Measurements from ENCODE around the gene SUGCT. TPM values are rescaled to one million over a fixed set of nuclear protein-coding genes. Genes with fewer than 3 reads are reported as not detected.
A peak's percentile ranks its signal among the peaks of the same experiment; 100 is the strongest.

SUGCT gene
- total RNA-seq, 1 experiment from 2014 or later = 1.5 TPM

DNA sequence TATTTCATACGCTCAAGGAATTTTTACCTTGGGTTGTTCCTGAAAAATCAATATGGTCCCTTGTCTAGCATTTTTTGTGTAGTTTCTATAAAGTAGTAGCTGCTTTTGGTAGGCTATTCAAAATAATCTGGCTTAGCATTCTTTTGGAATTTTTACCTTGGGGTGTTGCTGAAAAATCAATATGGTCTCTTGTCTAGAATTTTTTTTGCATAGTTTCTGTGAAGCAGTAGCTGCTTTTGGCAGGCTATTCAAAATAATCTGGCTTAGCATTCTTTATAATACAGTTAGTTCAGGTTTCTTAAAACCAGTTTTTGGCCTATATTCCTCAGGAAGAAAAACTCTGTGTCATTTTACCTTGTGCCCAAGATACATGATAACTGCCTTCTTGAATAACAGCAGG is 301.9 kb downstream of the SUGCT start:
- Histone ChIP-seq H3K27me3 (no peaks in the 10 kb centered on the region), H3K36me3 (no peaks in the 10 kb centered on the region), H3K4me3 (no peak overlapping the region), H3K9me3 (peaks cover 6% of the 10 kb centered on the region)
- no peak for DNase-seq

DNA sequence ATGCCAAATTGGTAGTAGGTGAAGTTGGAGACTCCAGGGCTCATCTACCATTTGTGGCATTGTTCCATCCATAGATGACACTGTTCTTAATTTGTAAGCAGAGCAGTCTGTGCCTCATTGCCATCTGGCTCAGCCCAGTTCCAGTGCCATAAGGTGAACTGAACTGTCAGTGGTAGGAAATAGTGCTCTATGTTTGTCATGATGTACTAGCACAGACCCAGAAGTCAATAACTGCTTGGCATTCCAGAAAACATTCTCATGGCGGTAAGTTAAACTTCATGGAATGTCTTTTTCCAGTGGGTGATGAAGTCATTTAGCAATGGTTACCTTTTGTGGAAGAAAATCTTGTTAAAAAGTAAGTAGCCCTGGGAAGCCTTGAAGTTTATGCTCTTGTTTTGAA is 302.7 kb downstream of the SUGCT start:
- no peaks in the 10 kb centered on the region for H3K36me3 ChIP-seq
- DNase-seq = peak; percentile 56
- H3K27me3 ChIP-seq = no peaks in the 10 kb centered on the region
- peaks cover 12% of the 10 kb centered on the region for H3K9me3 ChIP-seq
- no peak overlapping the region for H3K4me3 ChIP-seq

DNA sequence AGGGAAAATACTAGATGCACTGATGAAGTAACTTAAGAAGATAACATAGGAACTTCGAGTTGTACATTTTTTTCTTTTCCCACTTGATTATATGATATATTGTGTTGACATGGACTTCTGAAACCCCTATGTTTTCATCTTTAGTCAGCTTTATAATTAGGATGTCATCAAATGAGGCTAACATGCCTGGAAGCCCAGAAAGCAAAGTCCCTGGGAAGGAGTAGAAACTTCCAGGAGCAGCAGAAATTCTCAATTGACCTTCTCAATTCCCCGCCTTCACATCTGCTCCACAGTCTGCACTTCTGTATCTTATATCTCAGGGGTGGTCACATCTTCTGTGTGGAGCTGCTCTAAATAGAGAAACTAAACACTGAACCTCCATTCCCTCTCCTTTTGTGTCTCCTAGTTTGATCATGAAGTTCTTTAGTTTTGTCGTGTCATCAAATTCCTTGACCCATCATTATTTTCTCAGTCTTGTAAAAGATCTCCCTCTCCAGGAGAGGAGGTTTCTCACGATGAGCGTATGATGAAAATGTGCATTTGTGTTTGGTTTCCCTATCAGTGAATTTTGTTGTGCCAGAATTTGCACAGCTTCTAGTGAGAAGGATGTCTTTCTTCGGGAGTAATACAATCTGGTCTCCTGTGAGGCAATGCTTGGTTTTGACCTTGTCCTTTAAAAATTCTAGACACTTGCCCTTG is 303.3 kb downstream of the SUGCT start:
- H3K9me3 ChIP-seq = peaks cover 12% of the 10 kb centered on the region
- H3K36me3 ChIP-seq = no peaks in the 10 kb centered on the region
- H3K4me3 ChIP-seq = no peak overlapping the region
- DNase-seq = no peak
- no peaks in the 10 kb centered on the region for H3K27me3 ChIP-seq

GRCh38 chr7:40439686-40440085 is 304.9 kb downstream of the SUGCT start:
- no peaks in the 10 kb centered on the region for H3K36me3 ChIP-seq
- H3K27me3 ChIP-seq = no peaks in the 10 kb centered on the region
- peaks cover 12% of the 10 kb centered on the region for H3K9me3 ChIP-seq
- DNase-seq = no peak
- no peak overlapping the region for H3K4me3 ChIP-seq

DNA sequence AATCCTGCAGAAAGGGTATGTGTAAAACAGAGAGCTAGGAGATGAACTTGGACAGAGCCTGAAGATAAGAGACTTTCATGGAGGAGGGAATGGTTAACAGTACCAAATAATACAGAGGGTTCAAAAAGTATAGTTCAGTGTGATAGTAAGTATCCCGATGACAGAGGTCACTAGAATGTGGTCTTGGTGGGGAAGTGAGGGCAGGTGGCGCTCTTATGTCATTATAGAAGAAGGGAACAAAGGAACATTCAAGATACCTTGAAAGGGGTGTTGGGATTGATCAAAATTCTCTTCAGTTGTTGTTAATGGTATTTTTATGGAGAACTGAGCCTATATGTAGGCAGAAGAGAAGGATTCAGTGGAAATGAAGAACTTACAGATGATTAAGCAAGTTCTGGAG is 312.5 kb downstream of the SUGCT start:
- H3K4me3 ChIP-seq = no peak overlapping the region
- no peak for DNase-seq
- H3K36me3 ChIP-seq = no peaks in the 10 kb centered on the region
- no peaks in the 10 kb centered on the region for H3K27me3 ChIP-seq
- H3K9me3 ChIP-seq = peaks cover 1% of the 10 kb centered on the region; the same call in 1 of the 2 replicates

DNA sequence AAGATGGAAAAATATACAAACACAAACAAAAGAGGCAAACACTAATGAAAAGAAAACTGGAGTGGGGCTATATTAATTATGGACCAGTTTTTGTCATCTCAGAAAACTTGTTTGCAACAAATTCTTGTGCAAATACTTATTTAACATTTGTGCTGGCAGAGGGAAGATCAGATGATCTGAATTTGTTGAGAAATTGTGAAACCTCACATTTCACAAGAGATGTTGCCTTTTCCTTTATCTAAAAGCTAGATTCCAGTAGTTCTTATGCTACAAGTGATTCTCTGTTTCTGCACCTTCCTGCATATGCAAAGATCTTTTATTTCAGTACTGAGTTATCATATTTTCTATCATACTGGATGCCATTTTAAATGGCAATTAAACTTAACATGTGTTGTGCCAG is 320.7 kb downstream of the SUGCT start:
- Histone ChIP-seq H3K4me3 (no peak overlapping the region), H3K27me3 (no peaks in the 10 kb centered on the region), H3K36me3 (no peaks in the 10 kb centered on the region), H3K9me3 (no peaks in the 10 kb centered on the region)
- no peak for DNase-seq

DNA sequence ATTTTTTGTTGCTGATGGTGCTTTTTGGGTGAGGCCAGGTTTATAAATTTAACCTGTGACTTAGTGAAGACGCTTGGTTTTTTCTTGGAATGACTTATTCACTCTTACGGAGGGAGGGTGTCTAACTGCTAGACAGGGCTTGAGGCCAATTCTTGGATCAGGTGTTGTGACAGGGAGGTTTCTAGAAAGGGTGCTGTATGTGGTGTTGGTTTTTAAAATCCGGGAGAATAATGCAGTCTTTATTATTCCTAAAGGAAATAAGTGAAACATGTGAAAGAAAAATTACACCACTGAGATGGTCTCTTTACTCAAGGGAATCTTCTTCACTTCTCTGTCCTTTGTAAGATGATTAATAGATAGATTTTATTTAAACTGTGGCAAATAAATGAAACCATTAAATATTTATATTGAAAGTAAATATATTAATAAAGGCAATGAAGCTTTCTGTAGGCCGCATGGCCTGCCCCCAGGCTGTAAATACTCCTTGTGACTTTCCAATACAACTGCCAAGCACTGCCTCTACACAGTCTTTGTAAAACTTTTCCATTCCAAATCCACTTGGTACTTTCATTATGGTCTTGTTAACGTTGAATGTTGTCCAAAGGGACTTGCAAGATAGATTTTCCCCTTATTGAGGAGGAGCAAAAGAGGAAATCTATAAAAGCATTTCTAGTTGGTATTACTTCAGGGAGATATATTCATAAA is 323.1 kb downstream of the SUGCT start:
- Histone ChIP-seq H3K36me3 (no peaks in the 10 kb centered on the region), H3K27me3 (no peaks in the 10 kb centered on the region), H3K9me3 (no peaks in the 10 kb centered on the region), H3K4me3 (no peak overlapping the region)
- no peak for DNase-seq

DNA sequence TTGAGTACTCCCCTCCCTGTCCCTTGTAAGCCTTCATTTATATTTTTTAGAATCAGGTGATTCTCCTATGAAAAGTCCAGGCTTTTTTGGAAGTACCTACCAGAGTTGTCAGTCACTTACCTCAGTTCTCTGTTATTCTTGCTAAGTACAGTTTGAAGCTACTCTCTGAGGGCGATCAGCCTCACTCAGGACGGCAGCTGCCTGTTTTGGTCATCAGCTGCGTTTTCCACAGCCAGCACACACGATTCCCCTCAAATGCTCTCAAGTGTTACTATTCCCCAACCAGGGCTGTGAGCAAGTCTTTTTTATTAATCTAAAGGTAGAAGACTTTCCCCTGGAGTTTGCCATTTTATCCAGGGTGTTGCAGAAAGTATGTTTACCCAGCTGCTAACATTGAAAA is 328.6 kb downstream of the SUGCT start:
- Histone ChIP-seq H3K9me3 (no peaks in the 10 kb centered on the region), H3K27me3 (no peaks in the 10 kb centered on the region), H3K4me3 (no peak overlapping the region), H3K36me3 (no peaks in the 10 kb centered on the region)
- no peak for DNase-seq

GRCh38 chr7:40468891-40469864 is 334.4 kb downstream of the SUGCT start:
- Histone ChIP-seq H3K36me3 (no peaks in the 10 kb centered on the region), H3K27me3 (no peaks in the 10 kb centered on the region), H3K4me3 (no peak overlapping the region), H3K9me3 (no peaks in the 10 kb centered on the region)
- no peak for DNase-seq

DNA sequence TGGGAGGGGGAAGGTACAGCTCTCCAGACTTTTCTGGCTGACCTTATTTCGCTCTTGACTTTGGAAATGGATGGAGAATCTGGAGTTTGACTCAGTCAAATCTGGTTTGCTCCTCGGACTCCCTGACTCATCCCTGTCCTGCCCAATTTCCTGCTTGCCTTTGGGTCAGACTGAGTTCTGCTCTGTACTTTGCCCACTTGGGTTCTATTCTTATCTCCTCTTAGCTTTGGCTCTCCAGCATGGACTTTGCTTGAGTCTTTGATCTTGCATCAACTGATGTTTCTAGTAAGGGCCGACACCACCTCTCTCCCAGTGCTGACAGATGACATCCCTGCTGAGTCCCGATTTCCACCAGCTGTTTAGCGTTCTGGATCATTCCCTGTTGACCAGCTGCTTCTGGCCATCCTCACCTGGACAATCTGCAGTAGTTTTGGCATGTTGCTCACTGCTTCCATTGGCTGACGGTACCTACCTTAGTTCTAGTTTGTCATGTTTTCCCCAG is 335.3 kb downstream of the SUGCT start:
- Histone ChIP-seq H3K9me3 (no peaks in the 10 kb centered on the region), H3K27me3 (no peaks in the 10 kb centered on the region), H3K4me3 (no peak overlapping the region), H3K36me3 (no peaks in the 10 kb centered on the region)
- no peak for DNase-seq

DNA sequence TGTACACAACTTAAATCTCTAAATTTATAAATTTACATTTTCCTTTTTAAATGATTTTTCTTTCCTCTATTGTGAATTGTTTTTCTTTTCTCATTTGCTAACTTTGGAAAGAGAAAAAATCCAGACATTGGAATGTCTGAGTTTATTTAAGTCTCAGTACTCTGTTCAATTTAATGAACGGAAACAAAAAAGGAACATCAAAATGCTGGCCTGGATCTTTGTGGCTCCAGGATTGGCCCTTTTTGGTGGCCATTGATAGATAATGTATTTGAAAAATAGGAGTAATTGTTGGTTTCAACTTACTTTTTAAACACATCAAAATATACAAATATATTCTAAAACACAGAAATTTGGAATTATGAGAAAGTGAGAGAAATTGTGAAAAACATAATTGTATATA is 336.0 kb downstream of the SUGCT start:
- no peaks in the 10 kb centered on the region for H3K27me3 ChIP-seq
- no peaks in the 10 kb centered on the region for H3K9me3 ChIP-seq
- H3K36me3 ChIP-seq = no peaks in the 10 kb centered on the region
- DNase-seq = no peak
- no peak overlapping the region for H3K4me3 ChIP-seq

GRCh38 chr7:40471891-40472290 is 337.1 kb downstream of the SUGCT start:
- Histone ChIP-seq H3K9me3 (no peaks in the 10 kb centered on the region), H3K27me3 (no peaks in the 10 kb centered on the region), H3K4me3 (no peak overlapping the region), H3K36me3 (no peaks in the 10 kb centered on the region)
- no peak for DNase-seq

- Histone ChIP-seq H3K4me3 (no peak overlapping the region), H3K27me3 (no peaks in the 10 kb centered on the region), H3K9me3 (no peaks in the 10 kb centered on the region), H3K36me3 (no peaks in the 10 kb centered on the region)
- DNase-seq = no peak
Measured at GRCh38 chr7:40474790-40475680, 340.2 kb downstream of the SUGCT start.

DNA sequence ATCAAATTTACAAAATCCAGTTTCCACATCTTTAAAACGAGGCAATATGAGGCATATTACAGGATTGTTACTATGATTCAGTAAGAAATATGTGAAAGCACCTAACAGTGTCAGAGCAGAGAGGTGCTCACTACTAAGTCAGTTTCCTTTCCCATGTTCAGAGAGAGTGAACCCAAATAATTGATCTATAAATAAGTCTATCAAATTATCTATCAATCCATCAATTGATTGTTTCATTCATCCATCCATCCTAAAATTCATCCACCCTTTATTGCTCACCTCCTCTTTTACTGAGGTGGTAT is 340.8 kb downstream of the SUGCT start:
- Histone ChIP-seq H3K27me3 (no peaks in the 10 kb centered on the region), H3K36me3 (no peaks in the 10 kb centered on the region), H3K4me3 (no peak overlapping the region), H3K9me3 (no peaks in the 10 kb centered on the region)
- no peak for DNase-seq

DNA sequence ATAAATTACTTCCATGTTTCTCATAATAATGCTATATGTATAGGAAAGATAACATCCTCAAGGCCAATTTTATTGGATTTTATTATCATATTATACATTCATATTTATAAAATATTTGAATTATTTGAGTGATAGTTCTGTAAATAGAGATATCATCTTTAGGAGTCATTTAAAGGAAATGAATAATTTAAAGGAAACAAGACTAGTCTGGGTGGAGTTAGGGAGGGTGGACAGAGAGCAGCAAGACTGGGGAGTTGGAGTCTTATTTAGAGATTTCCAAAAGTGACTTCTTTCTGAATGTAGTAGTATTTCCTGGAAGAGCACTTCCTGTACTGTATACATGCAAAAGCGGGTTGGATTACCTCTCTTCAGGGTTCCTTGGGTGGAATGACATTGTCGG is 342.3 kb downstream of the SUGCT start:
- H3K9me3 ChIP-seq = no peaks in the 10 kb centered on the region
- DNase-seq = no peak
- H3K27me3 ChIP-seq = no peaks in the 10 kb centered on the region
- H3K4me3 ChIP-seq = no peak overlapping the region
- H3K36me3 ChIP-seq = no peaks in the 10 kb centered on the region

DNA sequence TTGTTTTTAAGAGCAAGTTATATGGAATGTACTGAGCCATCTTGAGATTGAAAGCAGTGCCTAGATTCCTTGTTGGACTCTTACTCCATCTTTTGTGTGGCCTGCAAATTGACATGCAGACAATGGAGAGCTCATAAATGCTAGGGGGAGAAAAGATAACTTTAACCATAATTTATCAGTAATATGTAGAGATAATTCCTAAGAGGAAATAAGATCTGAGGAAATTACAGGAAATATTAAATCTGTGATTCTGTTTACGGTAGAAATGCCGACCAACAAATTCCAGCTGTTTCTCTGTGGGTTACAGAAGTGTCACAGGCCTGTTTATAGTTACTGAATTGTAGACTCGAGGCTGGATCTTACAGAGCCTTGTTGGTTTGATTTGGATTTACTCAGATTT is 348.0 kb downstream of the SUGCT start:
- no peaks in the 10 kb centered on the region for H3K9me3 ChIP-seq
- no peak overlapping the region for H3K4me3 ChIP-seq
- no peaks in the 10 kb centered on the region for H3K36me3 ChIP-seq
- DNase-seq = no peak
- H3K27me3 ChIP-seq = no peaks in the 10 kb centered on the region

All from MG63 (cell line).